SK-N-SH (cell line): ENCODE measurements around the gene ARHGAP10. TPM values are rescaled to one million over a fixed set of nuclear protein-coding genes. Genes with fewer than 3 reads are reported as not detected.

Source experiments
- CTCF ChIA-PET: fragments of 300-600, 350-600 bp; formaldehyde crosslinking; extraction: SDS; loops from one replicate; lab custom pipeline; 2021; lab: Yijun Ruan, JAX
- POLR2A ChIA-PET: fragments of 350-600 bp; sonication (Branson Sonifier 250); formaldehyde crosslinking; extraction: SDS; loops from one replicate; lab custom pipeline; 2020; ENCODE audit warnings: antibody characterized with exemption, inconsistent platforms; lab: Yijun Ruan, JAX
- DNase-seq: peaks from one replicate; pipeline ENCODE4 v3.0.0; 2012
- H2AFZ ChIP-seq: fragments of 200-600 bp; sonication (generic); 2 replicates; pipeline ENCODE4 v1.8.1; 2016; ENCODE audit warnings: antibody characterized with exemption, mild to moderate bottlenecking, low read depth
- H3F3A ChIP-seq: fragments of 200-600 bp; sonication (generic); replicated peaks from 2 replicates; pipeline ENCODE3; 2016; ENCODE audit warnings: antibody characterized with exemption, mild to moderate bottlenecking; ENCODE audit not compliant: insufficient read depth
- H3K27ac ChIP-seq, 2 experiments: fragments of 200-500 bp in 1 of 2; fragments of 200-600 bp in 1 of 2; sonication (Bioruptor generic) in 1 of 2; sonication (generic), shearing (Covaris generic) in 1 of 2; 2 replicates each; pipeline versions ENCODE4 v1.5.1 to v1.6.1; 2014 to 2016; ENCODE audit warnings: low read depth in 2 of 2, inconsistent platforms in 1 of 2, low read length in 1 of 2, mild to moderate bottlenecking in 1 of 2, mixed read lengths in 1 of 2
- H3K27me3 ChIP-seq: fragments of 200-600 bp; sonication (generic), shearing (Covaris generic); 2 replicates; pipeline ENCODE4 v1.6.1; 2016; ENCODE audit warnings: mixed run types; ENCODE audit not compliant: insufficient read depth
- H3K36me3 ChIP-seq, 2 experiments: fragments of 200-500 bp in 1 of 2; fragments of 200-600 bp in 1 of 2; sonication (Bioruptor generic) in 1 of 2; sonication (generic) in 1 of 2; replicated peaks in 1 of 2; 2 replicates each; pipeline versions ENCODE3 to v1.5.1; 2014 to 2016; ENCODE audit warnings: low read length in 1 of 2, mild to moderate bottlenecking in 1 of 2; ENCODE audit not compliant: insufficient read depth in 2 of 2, control insufficient read depth in 1 of 2
- H3K4me1 ChIP-seq, 2 experiments: fragments of 200-500 bp in 1 of 2; fragments of 200-600 bp in 1 of 2; sonication (Bioruptor generic) in 1 of 2; sonication (generic), shearing (Covaris generic) in 1 of 2; 2 replicates each; pipeline versions ENCODE4 v1.5.1 to v1.6.1; 2014 to 2016; ENCODE audit warnings: low read depth in 1 of 2, low read length in 1 of 2, mixed run types in 1 of 2; ENCODE audit not compliant: insufficient read depth in 2 of 2, control insufficient read depth in 1 of 2
- H3K4me2 ChIP-seq: fragments of 200-600 bp; sonication (generic), shearing (Covaris generic); 2 replicates; pipeline ENCODE4 v1.6.1; 2017; ENCODE audit warnings: mixed run types
- H3K4me3 ChIP-seq, 2 experiments: fragments of 200-500 bp in 1 of 2; fragments of 200-600 bp in 1 of 2; sonication (Bioruptor generic) in 1 of 2; sonication (generic), shearing (Covaris generic) in 1 of 2; 2 replicates each; pipeline versions ENCODE4 v1.5.1 to v1.8.1; 2014 to 2016; ENCODE audit warnings: low read depth in 2 of 2, inconsistent platforms in 1 of 2, low read length in 1 of 2, mild to moderate bottlenecking in 1 of 2, mixed read lengths in 1 of 2, moderate library complexity in 1 of 2
- H3K79me2 ChIP-seq: fragments of 200-600 bp; sonication (generic); 2 replicates; pipeline ENCODE4 v1.8.1; 2017; ENCODE audit warnings: mild to moderate bottlenecking; ENCODE audit not compliant: insufficient read depth
- H3K9ac ChIP-seq: fragments of 200-600 bp; sonication (generic); 2 replicates; pipeline ENCODE4 v1.6.1; 2017; ENCODE audit warnings: mixed run types
- H3K9me2 ChIP-seq: fragments of 200-600 bp; sonication (generic); 2 replicates; pipeline ENCODE4 v1.6.1; 2017; ENCODE audit warnings: mixed run types
- H3K9me3 ChIP-seq: fragments of 200-600 bp; sonication (generic); 2 replicates; pipeline ENCODE4 v1.6.1; 2017; ENCODE audit warnings: mixed run types, mild to moderate bottlenecking, moderate library complexity
- H4K20me1 ChIP-seq: fragments of 200-600 bp; sonication (generic); 2 replicates; pipeline ENCODE4 v1.6.1; 2017; ENCODE audit warnings: mild to moderate bottlenecking, mixed run types; ENCODE audit not compliant: insufficient read depth
- CTCF ChIP-seq: fragments of 200-600 bp; sonication (generic); IDR thresholded peaks from 2 replicates; pipeline ENCODE4 v1.6.1; 2017; ENCODE audit warnings: antibody characterized with exemption, mild to moderate bottlenecking, moderate library complexity
- EZH2phosphoT487 ChIP-seq: fragments of 200-600 bp; sonication (generic); IDR thresholded peaks from 2 replicates; pipeline ENCODE4 v1.6.1; 2017; ENCODE audit warnings: low read depth, mixed run types, mild to moderate bottlenecking, antibody characterized with exemption, moderate library complexity, borderline replicate concordance
- FOSL2 ChIP-seq: IDR thresholded peaks from 2 replicates; pipeline ENCODE4 v1.4.0; 2012; ENCODE audit warnings: low read depth, mild to moderate bottlenecking, moderate library complexity, borderline replicate concordance
- IRF3 ChIP-seq: fragments of 150-350 bp; IDR thresholded peaks from 2 replicates; pipeline ENCODE4 v1.6.1; 2016; ENCODE audit warnings: mild to moderate bottlenecking, low read depth, low read length
- JUND ChIP-seq: IDR thresholded peaks from 2 replicates; pipeline ENCODE4 v1.4.0; 2012
- MAX ChIP-seq: IDR thresholded peaks from 2 replicates; pipeline ENCODE4 v1.4.0; 2012; ENCODE audit warnings: low read depth
- PBX3 ChIP-seq: IDR thresholded peaks from 2 replicates; pipeline ENCODE4; 2012
- POLR2AphosphoS5 ChIP-seq: IDR thresholded peaks from 2 replicates; pipeline ENCODE4 v1.6.1; 2012; ENCODE audit warnings: low read depth, low read length
- SIN3A ChIP-seq: IDR thresholded peaks from 2 replicates; pipeline ENCODE4 v1.6.1; 2012; ENCODE audit warnings: low read depth, mild to moderate bottlenecking, low read length, moderate library complexity, borderline replicate concordance
- TAF1 ChIP-seq: IDR thresholded peaks from 2 replicates; pipeline ENCODE4 v1.6.1; 2012; ENCODE audit warnings: low read depth, mild to moderate bottlenecking, low read length, moderate library complexity, borderline replicate concordance
- USF1 ChIP-seq: IDR thresholded peaks from 2 replicates; pipeline ENCODE4 v1.4.0; 2012; ENCODE audit warnings: low read depth, borderline replicate concordance
- YY1 ChIP-seq: IDR thresholded peaks from 2 replicates; pipeline ENCODE4 v1.4.0; 2012; ENCODE audit warnings: low read depth, mild to moderate bottlenecking
- ZBTB33 ChIP-seq: IDR thresholded peaks from 2 replicates; pipeline ENCODE4 v1.4.0; 2012; ENCODE audit warnings: low read depth, borderline replicate concordance
- WGBS: methylation state at CpG from one replicate; pipeline ENCODE4 v1.1.6; 2017; ENCODE audit warnings: low lambda C conversion rate; 5-methylcytosine and 5-hydroxymethylcytosine counted together
- polyA plus RNA-seq, 3 experiments: library from polyadenylated mRNA; depleted of rRNA; stranded (reverse); fragments of >200 nt; gene quantifications; 2 replicates each; pipeline ENCODE4 v1.2.3, GENCODE V29; 2012

Gene ARHGAP10
- polyA plus RNA-seq, 1 of the 3 experiments (the other 2 are of a cell fraction) = 15.1 TPM

- Histone ChIP-seq H2AFZ (no peak overlapping the region), H3K27me3 (no peaks in the 10 kb centered on the region), H3K9me3 (no peaks in the 10 kb centered on the region), H3K4me2 (no peak overlapping the region), H3F3A (no peaks in the 10 kb centered on the region), H3K79me2 (no peaks in the 10 kb centered on the region), H3K9ac (no peak overlapping the region), H3K4me3 (no peak overlapping the region), H4K20me1 (no peaks in the 10 kb centered on the region), H3K36me3 (peaks cover 10 to 14% of the 10 kb centered on the region in 2 experiments), H3K9me2 (no peaks in the 10 kb centered on the region), H3K27ac (no peak overlapping the region), H3K4me1 (peaks cover 0 to 10% of the 10 kb centered on the region in 2 experiments; a peak in 2 of 4 replicates)
- no peak for TF ChIP-seq JUND
- no peak for TF ChIP-seq YY1
- no peak for TF ChIP-seq ZBTB33
- TF ChIP-seq MAX = no peak
- no peak for TF ChIP-seq EZH2phosphoT487
- no peak for TF ChIP-seq IRF3
- TF ChIP-seq USF1 = no peak
- no peak for TF ChIP-seq SIN3A
- no peak for TF ChIP-seq PBX3
- no peak for TF ChIP-seq TAF1
- TF ChIP-seq POLR2AphosphoS5 = no peak
- POLR2A ChIA-PET = no interaction called here
- DNase-seq = no peak
- CTCF ChIA-PET = no interaction called here
- WGBS = 100% methylated on average over 5 of the region's 5 CpGs
These were observed 342.6 kb downstream of the ARHGAP10 start for GRCh38 chr4:148074462-148074861.

GRCh38 chr4:148075438-148075837 is 343.6 kb downstream of the ARHGAP10 start:
- Histone ChIP-seq H3K4me3 (no peak overlapping the region), H4K20me1 (no peaks in the 10 kb centered on the region), H3K27me3 (no peaks in the 10 kb centered on the region), H3K4me1 (peaks cover 0 to 16% of the 10 kb centered on the region in 2 experiments; a peak in 2 of 4 replicates), H3K4me2 (no peak overlapping the region), H3K9ac (no peak overlapping the region), H3K36me3 (peaks cover 15 to 19% of the 10 kb centered on the region in 2 experiments), H3K27ac (no peak overlapping the region), H3K79me2 (no peaks in the 10 kb centered on the region), H2AFZ (no peak overlapping the region), H3F3A (no peaks in the 10 kb centered on the region), H3K9me2 (no peaks in the 10 kb centered on the region), H3K9me3 (no peaks in the 10 kb centered on the region)
- ChIA-PET POLR2A (no interaction called here), CTCF (interaction anchor here (1.1 kb wide), 1 partner anchor 30 kb away, joined by 3 read pairs; no protein-coding TSS in a partner anchor)
- 92% methylated on average over 3 of the region's 3 CpGs for WGBS
- no peak for DNase-seq
- no peak for TF ChIP-seq EZH2phosphoT487
- TF ChIP-seq JUND = no peak
- TF ChIP-seq MAX = no peak
- TF ChIP-seq POLR2AphosphoS5 = no peak
- TF ChIP-seq ZBTB33 = no peak
- TF ChIP-seq SIN3A = no peak
- TF ChIP-seq FOSL2 = no peak
- no peak for TF ChIP-seq CTCF
- TF ChIP-seq PBX3 = no peak
